ENCODE results near the gene TMEM151B.

GRCh38 chr6:44227148-44227793 lies 43.0 kb upstream of the TMEM151B start:
- TF ChIP-seq CTCF (IDR thresholded peaks at IDR 0.05) (no peak), POLR2A (IDR thresholded peaks at IDR 0.05) (no peak)

Data from transverse colon (tissue), 3 donors.